Measurements from ENCODE around the gene POLDIP3.
"Not testable (repeated sequence)": the region's sequence is repeated elsewhere in the genome, so short reads cannot be mapped to it uniquely, and the experiment has no call there.

GRCh38 chr22:42563943-42564342 is 50.7 kb downstream of the POLDIP3 start:
- TF ChIP-seq EZH2 (IDR thresholded peaks at IDR 0.05; ENCODE audit: borderline replicate concordance); EZH2phosphoT487 (IDR thresholded peaks at IDR 0.05; ENCODE audit: low read depth, severe bottlenecking, unreplicated experiment): not testable (repeated sequence)

Measured in hepatocyte (in vitro differentiated cells).